Keratinocyte (primary cell): ENCODE measurements around the gene KCNQ4. TPM values are rescaled to one million over a fixed set of nuclear protein-coding genes. Genes with fewer than 3 reads are reported as not detected.

Source experiments
- DNase-seq: peaks from one replicate; pipeline ENCODE4 v3.0.0-alpha.2; 2011; ENCODE audit warnings: low read depth, missing footprints, low spot score
- FAIRE-seq: peaks from 2 replicates; lab custom pipeline; 2011; peaks lifted over from hg19 to GRCh38; lab: Jason Lieb, UNC
- H2AFZ ChIP-seq: 2 replicates; pipeline ENCODE4 v1.6.0; 2012; ENCODE audit warnings: low read length, control low read depth, inconsistent platforms; ENCODE audit not compliant: control insufficient read depth
- H3K27ac ChIP-seq: 2 replicates; pipeline ENCODE4 v1.5.1; 2011; ENCODE audit warnings: low read length; ENCODE audit not compliant: control insufficient read depth, insufficient read depth
- H3K27me3 ChIP-seq: 3 replicates; pipeline ENCODE4 v1.6.0; 2011; ENCODE audit warnings: low read length; ENCODE audit not compliant: control insufficient read depth, insufficient read depth; ENCODE audit errors: extremely low read depth
- H3K36me3 ChIP-seq, 2 experiments: 2 replicates in 1 of 2; 3 replicates in 1 of 2; pipeline ENCODE4 v1.5.1; 2011; ENCODE audit warnings: low read length in 2 of 2, mild to moderate bottlenecking in 1 of 2; ENCODE audit not compliant: control insufficient read depth in 2 of 2, insufficient read depth in 2 of 2; ENCODE audit errors: extremely low read depth in 1 of 2
- H3K4me1 ChIP-seq: 3 replicates; pipeline ENCODE4 v1.5.1; 2011; ENCODE audit warnings: low read length; ENCODE audit not compliant: control insufficient read depth, insufficient read depth; ENCODE audit errors: extremely low read depth
- H3K4me2 ChIP-seq: 3 replicates; pipeline ENCODE4 v1.6.0; 2011; ENCODE audit warnings: low read depth, low read length; ENCODE audit not compliant: control insufficient read depth, insufficient read depth; ENCODE audit errors: extremely low read depth
- H3K4me3 ChIP-seq, 3 experiments: fragments of 200-600 bp in 1 of 3; sonication (generic) in 1 of 3; 2 replicates in 2 of 3; 3 replicates in 1 of 3; pipeline ENCODE4 v1.5.1; 2011 to 2016; ENCODE audit warnings: low read length in 3 of 3, mild to moderate bottlenecking in 3 of 3, control low read depth in 2 of 3, inconsistent platforms in 1 of 3, low read depth in 1 of 3, mixed read lengths in 1 of 3, mixed run types in 1 of 3, moderate library complexity in 1 of 3; ENCODE audit not compliant: control insufficient read depth in 2 of 3, insufficient read depth in 2 of 3; ENCODE audit errors: extremely low read depth in 1 of 3
- H3K79me2 ChIP-seq: 2 replicates; pipeline ENCODE4 v1.6.0; 2012; ENCODE audit warnings: low read length; ENCODE audit not compliant: control insufficient read depth, insufficient read depth
- H3K9ac ChIP-seq: 3 replicates; pipeline ENCODE4 v1.6.0; 2011; ENCODE audit warnings: low read length; ENCODE audit not compliant: control insufficient read depth, insufficient read depth; ENCODE audit errors: extremely low read depth
- H3K9me1 ChIP-seq: 3 replicates; pipeline ENCODE4 v1.6.0; 2011; ENCODE audit warnings: low read length; ENCODE audit not compliant: control insufficient read depth, insufficient read depth; ENCODE audit errors: extremely low read depth
- H3K9me3 ChIP-seq: 2 replicates; pipeline ENCODE4 v1.5.1; 2012; ENCODE audit warnings: low read depth, low read length; ENCODE audit not compliant: control insufficient read depth
- H4K20me1 ChIP-seq: 3 replicates; pipeline ENCODE4 v1.6.0; 2011; ENCODE audit warnings: low read length; ENCODE audit not compliant: control insufficient read depth, insufficient read depth; ENCODE audit errors: extremely low read depth
- EZH2 ChIP-seq: IDR thresholded peaks from one replicate; pipeline ENCODE4 v1.6.1; 2012; ENCODE audit warnings: inconsistent platforms, mild to moderate bottlenecking, low read length, moderate library complexity
- dilution Hi-C: fragments of 300-500 bp; cut with MboI; formaldehyde crosslinking; loops from one replicate; pipeline ENCODE4 v1.7.0; 2020; ENCODE audit warnings: low sequenced_read_pairs; ENCODE audit not compliant: extremely low pct_ligation_motif_present
- polyA plus RNA-seq, 5 experiments: library from polyadenylated mRNA; depleted of rRNA in 3 of 5; stranded (reverse) in 3 of 5; stranded (forward) in 1 of 5; unstranded in 1 of 5; fragments of >200 nt; gene quantifications; 1 replicate in 1 of 5; 2 replicates in 3 of 5; 3 replicates in 1 of 5; pipeline versions ENCODE4 v1.2.1 to v1.2.3, GENCODE V29; 2011 to 2012; ENCODE audit warnings: missing spikeins in 2 of 5, low read depth in 1 of 5, low replicate concordance in 1 of 5
- TF ChIP-seq, protein P1 (sequence below), 3 experiments: IDR thresholded peaks in 1 of 3; conservative IDR thresholded peaks in 1 of 3; optimal IDR thresholded peaks in 1 of 3; 2 replicates in 2 of 3; 3 replicates in 1 of 3; pipeline versions ENCODE3 to v1.5.1; 2011; ENCODE audit warnings: low read length in 3 of 3, mild to moderate bottlenecking in 3 of 3, moderate library complexity in 2 of 3, control low read depth in 1 of 3, inconsistent platforms in 1 of 3; ENCODE audit not compliant: insufficient read depth in 2 of 3; ENCODE audit errors: extremely low read depth in 1 of 3

KCNQ4 gene
- polyA plus RNA-seq, 1 donor (not counting 4 experiments of a cell fraction or from before 2014, with no cell fraction given): not detected

DNA sequence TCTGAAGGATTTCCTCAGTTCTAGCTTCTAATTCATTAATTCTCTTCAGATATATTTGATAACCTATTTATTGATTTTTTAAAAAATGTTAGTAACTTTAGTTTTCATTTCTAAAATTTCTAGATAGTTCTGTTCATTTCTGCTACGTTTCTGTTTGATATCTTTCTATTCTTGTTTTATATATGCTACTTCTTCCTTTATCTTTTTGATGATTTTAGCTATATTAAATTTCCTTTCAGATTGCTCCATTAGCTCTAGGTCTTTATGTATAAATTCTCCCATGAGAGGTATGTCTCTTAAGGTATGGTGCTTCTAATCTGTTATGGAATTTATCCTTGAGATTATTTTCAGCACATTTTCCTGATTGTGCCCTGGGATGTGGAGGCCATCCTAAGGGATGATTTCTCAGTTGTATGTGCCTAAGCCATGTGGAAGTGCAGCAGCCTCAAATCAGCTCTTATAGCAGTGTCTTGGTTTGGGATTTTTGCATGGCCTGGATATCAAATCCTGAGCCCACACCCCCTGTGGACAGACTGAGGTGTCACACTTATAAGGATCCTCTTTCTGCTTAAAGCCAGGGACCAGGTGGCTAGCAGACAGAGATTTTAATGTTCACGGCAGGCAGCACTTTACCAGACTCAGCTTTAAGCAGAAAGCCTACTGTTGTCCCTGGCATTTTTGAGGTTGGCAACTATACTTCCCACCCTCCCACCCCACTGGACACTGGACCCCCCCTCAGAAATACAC lies 6.2 kb upstream of the KCNQ4 start:
- Histone ChIP-seq H3K27me3 (peaks cover 4% of the 10 kb centered on the region), H3K79me2 (no peaks in the 10 kb centered on the region), H3K9me3 (no peaks in the 10 kb centered on the region), H3K9me1 (no peaks in the 10 kb centered on the region), H3K4me2 (no peak overlapping the region), H3K9ac (no peak overlapping the region), H3K4me1 (peaks cover 10% of the 10 kb centered on the region), H3K4me3 (no peak overlapping the region), H3K36me3 (peaks cover 0 to 5% of the 10 kb centered on the region in 2 experiments), H4K20me1 (no peaks in the 10 kb centered on the region), H3K27ac (no peak overlapping the region), H2AFZ (no peak overlapping the region)
- FAIRE-seq: no peak
- no peak for DNase-seq
- dilution Hi-C loops: no loop called here
- TF ChIP-seq, protein P1, sequence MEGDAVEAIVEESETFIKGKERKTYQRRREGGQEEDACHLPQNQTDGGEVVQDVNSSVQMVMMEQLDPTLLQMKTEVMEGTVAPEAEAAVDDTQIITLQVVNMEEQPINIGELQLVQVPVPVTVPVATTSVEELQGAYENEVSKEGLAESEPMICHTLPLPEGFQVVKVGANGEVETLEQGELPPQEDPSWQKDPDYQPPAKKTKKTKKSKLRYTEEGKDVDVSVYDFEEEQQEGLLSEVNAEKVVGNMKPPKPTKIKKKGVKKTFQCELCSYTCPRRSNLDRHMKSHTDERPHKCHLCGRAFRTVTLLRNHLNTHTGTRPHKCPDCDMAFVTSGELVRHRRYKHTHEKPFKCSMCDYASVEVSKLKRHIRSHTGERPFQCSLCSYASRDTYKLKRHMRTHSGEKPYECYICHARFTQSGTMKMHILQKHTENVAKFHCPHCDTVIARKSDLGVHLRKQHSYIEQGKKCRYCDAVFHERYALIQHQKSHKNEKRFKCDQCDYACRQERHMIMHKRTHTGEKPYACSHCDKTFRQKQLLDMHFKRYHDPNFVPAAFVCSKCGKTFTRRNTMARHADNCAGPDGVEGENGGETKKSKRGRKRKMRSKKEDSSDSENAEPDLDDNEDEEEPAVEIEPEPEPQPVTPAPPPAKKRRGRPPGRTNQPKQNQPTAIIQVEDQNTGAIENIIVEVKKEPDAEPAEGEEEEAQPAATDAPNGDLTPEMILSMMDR (optimal IDR thresholded peaks at IDR 0.05 in 1 of 3, IDR thresholded peaks at IDR 0.05 in 1 of 3, conservative IDR thresholded peaks at IDR 0.05 in 1 of 3; ENCODE audit: extremely low read depth in 1 of 3, insufficient read depth in 2 of 3, low read length in 3 of 3): no peak
- TF ChIP-seq EZH2: no peak

DNA sequence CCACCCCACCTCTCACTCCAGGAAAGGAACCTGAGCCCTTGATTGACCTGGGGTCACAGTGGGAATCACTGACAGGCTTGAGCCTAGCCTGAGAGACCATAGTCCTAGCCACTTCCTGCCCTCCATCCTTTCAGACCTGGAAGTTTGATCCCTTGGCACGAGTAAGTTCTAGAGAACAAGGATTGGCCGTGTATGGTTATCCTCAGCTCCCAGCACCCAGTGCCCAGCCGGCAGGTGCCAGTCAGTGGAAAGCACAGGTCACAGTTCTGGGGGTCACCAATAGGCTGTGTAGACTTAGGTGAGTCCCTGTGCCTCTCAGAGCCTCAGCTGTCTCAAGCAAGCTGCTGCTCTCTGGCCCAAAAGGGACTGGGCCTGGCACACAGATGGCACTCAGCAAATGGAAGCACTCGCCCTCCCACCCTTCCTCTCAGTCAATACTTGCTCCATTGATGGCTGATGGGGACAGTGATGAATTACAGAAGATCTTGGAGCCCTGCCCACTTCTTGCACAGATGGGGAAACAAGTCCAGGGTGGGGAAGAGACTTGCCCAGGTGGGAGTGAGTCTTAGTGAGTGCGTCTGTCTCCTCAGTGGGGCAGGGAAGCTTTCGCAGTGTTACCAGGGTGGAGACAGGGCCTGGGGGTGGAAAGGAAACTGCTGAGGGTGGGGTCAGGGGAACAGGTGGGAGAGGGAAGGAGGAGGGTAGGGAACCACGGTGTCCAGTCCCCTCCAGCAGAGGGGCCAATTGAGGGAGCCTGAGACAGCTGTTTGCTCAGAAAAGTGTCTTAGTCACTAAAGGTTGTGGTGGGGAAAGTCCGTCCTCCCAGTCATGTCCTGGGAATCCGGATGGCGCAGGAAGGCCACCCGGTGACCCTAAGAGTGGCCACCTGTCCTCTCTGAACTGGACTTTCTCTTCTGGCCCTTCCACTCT lies 2.6 kb upstream of the KCNQ4 start:
- Histone ChIP-seq H3K4me2 (no peak overlapping the region), H3K9me1 (no peaks in the 10 kb centered on the region), H3K4me1 (peaks cover 3% of the 10 kb centered on the region), H3K27me3 (peaks cover 33% of the 10 kb centered on the region), H3K9me3 (no peaks in the 10 kb centered on the region), H3K36me3 (peaks cover 0 to 3% of the 10 kb centered on the region in 2 experiments), H3K79me2 (no peaks in the 10 kb centered on the region), H2AFZ (no peak overlapping the region), H4K20me1 (no peaks in the 10 kb centered on the region), H3K4me3 (no peak overlapping the region), H3K9ac (no peak overlapping the region), H3K27ac (no peak overlapping the region)
- DNase-seq (no peak), FAIRE-seq (no peak)
- TF ChIP-seq, protein P1 (optimal IDR thresholded peaks at IDR 0.05 in 1 of 3, IDR thresholded peaks at IDR 0.05 in 1 of 3, conservative IDR thresholded peaks at IDR 0.05 in 1 of 3; ENCODE audit: extremely low read depth in 1 of 3, insufficient read depth in 2 of 3, low read length in 3 of 3): no peak
- dilution Hi-C loops: no loop called here
